ENCODE results near the gene PGM1. TPM values are rescaled to one million over a fixed set of nuclear protein-coding genes. Genes with fewer than 3 reads are reported as not detected.
"Not testable (repeated sequence)": the region's sequence is repeated elsewhere in the genome, so short reads cannot be mapped to it uniquely, and the experiment has no call there.

Gene PGM1
- total RNA-seq, result 41.1 and 44.2 TPM in 2 replicates

DNA sequence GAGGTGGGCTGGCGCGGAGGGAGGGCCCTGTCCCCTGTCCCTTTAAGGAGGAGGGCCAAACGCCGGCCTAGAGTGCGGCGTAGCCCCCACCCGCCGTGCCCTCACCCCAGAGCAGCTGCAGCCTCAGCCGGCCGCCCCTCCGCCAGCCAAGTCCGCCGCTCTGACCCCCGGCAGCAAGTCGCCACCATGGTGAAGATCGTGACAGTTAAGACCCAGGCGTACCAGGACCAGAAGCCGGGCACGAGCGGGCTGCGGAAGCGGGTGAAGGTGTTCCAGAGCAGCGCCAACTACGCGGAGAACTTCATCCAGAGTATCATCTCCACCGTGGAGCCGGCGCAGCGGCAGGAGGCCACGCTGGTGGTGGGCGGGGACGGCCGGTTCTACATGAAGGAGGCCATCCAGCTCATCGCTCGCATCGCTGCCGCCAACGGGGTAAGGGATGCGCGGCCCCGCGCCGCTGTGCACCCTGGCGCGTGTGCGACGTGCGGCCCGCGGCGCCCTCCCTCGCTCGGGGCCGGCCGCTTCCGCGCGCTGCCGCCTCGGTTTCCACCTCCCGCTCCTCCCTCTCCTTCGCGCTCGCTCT is at the start of gene PGM1:
Gene PGM1, plus strand, starts transcription at position 109 of the 583 bp plus-strand sequence. Its CDS starts 78 bp downstream, at position 187.
- DNase-seq, result peak; percentile 76

DNA sequence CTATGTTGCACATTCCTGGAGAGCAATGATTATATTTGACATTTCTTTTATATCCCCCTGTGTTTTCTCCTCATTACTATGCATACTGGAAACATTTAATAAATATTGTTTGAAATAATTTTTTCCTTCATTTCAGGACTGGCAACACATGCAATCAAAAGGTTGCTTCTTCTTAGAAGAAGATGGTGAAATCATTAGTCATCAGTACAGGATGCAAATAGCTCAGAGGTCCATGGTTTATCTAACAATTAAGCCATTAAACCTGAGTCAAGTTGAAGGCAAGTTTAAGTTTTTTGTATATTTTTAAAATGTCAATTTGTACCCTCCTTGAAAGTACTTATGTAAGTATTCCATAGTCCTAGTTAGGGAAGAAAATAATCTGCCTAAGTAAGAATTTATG is 47.4 kb upstream of the PGM1 start:
- no peak for DNase-seq

DNA sequence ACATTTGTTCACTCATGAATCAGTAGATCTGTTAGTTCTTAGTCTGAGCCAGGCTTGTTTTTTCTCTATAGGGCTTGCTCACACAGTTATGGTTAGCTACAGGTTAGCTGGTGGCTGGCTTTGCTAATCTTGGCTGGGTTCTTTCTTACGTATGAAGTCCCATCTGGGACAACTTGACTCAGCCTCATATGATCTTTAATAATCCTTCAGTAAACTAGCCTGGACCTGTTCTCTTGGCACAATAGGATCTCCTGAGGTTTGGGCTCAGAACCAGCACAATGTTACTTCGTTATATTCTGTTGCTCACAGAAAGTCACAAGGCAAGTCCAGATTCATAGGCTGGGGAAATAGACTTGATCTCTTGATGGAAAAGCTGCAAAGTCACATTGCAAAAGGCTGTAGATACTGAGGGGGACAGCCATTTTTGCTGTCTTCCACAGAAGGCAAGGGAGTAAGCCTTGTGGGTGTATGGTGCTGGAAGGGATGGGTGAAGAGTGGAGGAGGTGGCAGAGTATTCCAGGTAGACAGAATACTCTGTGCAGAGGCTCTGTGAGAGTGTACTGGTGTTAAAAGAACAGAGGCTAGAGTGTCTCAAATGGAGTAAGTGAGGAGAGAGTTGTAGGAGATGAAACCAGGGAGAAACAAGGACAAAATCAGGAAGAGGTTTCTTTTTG is 45.5 kb upstream of the PGM1 start:
- DNase-seq, result no peak

DNA sequence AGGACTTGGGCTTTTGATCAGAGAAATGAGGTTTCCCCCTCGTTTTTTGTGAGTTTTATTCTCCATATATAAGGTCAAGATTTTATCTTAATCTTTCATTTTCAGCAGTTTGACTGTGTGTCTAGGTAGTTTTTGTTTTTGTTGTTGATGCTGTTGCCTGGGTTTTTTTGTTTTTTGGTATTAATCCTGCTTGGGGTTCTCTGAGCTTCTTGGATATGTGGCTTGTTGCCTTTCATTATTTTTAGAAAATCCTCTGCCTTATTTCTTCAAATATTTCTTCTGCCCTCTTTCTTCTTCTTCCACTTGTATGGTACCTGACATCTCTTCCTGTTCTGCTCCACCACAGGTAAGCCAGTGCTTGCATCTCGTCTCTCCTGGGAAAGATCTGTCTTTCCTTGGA is 44.9 kb upstream of the PGM1 start:
- no peak for DNase-seq

DNA sequence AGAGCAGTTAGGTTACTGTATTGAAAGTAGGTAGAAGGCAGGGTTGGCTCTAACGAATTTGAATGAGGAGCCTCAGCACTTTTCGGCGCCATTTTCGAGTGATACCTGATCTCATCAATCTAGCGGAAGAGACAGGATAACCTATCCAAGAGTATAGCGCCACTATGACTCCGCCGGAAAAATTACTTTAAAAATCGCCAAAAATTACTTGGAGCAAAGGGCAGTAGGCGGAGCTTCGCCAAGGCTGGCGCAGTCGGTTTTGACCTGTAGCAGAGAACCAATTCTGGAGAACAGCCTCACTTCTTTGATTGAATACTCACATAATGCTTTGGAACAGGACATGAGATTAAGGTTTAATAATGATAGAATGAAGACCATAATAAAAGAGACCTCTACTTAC is 44.3 kb upstream of the PGM1 start:
- no peak for DNase-seq

DNA sequence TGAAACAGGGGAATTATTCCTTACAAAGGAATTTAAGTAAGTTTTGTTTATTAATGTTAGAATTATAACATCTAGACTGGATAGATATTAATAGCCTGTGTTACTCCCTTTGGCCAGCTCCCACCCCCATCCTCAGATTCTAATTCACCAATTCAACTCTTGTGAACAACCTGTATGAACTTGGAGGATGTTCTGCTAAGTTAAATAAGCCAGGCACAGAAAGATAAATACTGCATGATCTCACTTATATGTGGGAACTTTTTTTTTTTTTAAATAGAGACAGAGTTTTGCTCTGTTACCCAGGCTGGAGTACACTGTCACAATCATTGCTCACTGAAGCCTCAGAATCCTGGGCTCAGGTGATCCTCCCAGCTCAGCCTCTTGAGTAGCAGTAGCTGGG is 37.7 kb upstream of the PGM1 start:
- no peak for DNase-seq

DNA sequence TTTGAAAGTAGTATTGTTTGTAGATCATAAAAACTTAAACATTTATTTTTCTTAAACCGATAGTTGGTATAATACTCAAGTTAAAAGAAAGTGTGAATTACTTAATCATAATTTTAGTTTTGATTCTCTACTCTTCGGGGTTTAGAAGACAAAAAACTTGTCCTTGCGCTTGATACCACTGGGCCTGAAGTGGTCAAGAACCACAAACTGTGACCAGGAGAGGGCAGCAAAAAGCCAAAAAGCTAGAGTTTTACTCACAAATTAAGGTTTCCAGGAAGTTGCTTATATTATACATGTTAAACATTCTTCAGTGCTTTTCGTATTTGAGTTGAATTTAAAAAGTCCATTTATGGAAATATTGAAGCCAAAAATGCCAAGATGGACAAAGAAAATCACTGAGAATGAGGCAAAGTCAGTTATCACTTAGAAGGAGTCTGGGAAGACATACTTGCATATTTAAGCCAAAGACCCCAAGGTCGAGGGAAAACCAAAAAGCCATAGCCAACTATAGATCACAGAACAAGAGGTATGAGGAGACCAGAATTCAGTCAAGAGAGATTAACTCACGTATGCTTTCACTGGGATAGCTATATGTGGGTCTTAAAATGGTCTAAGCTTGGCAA is 35.7 kb upstream of the PGM1 start:
- peak; percentile 56 for DNase-seq

DNA sequence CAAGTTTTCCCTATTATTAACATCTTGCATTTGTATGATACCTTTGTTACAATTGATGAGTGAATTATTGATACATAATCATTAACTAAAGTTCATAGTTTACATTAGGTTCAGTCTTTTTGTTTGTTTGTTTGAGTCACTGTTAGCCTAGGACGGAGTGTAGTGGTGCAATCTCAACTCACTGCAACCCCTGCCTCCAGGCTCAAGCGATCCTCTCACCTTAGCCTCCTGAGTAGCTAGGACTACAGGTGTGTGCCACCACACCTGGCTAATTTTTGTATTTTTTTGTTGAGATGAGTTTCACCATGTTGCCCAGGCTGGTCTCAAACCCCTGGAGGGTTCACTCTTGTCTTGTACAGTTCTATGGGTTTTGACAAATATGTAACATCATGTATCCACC is 33.9 kb upstream of the PGM1 start:
- no peak for DNase-seq

DNA sequence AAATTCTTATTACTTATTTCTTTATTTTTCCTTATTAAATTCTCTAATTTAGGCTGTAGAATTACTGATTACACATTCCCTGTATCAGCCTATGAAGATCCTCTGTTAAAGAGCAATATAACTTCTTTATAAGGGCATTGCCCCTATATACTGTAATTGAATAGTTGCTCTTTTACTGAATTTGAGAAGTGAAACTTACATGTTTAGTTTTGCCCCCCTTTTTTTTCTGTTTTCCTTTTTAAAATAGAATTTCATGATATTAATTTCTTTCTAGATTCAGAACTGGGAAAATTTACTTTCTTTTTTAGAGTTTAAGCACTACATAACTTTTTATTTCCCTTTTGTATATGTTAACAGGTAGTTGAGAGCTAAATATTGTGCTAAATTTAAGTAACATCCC is 29.5 kb upstream of the PGM1 start:
- no peak for DNase-seq

DNA sequence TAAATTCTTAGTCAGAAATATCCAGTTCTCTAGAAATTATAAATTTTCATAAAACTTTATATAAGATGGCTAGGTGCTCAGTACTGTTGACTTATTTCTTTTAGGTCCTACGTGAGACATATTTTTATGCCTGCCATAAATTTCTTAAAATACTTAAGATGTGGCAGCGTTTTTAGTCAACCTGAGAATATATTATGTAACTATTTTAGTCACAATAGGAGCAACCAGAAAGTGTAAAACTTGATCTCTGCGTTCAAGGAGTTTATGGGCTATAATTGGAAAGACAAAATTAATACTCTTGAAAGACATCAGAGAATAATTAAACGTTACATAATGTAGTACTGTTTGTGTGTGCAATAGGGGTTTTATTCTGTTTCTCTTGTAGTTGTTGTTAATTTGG is 24.1 kb upstream of the PGM1 start:
- no peak for DNase-seq

DNA sequence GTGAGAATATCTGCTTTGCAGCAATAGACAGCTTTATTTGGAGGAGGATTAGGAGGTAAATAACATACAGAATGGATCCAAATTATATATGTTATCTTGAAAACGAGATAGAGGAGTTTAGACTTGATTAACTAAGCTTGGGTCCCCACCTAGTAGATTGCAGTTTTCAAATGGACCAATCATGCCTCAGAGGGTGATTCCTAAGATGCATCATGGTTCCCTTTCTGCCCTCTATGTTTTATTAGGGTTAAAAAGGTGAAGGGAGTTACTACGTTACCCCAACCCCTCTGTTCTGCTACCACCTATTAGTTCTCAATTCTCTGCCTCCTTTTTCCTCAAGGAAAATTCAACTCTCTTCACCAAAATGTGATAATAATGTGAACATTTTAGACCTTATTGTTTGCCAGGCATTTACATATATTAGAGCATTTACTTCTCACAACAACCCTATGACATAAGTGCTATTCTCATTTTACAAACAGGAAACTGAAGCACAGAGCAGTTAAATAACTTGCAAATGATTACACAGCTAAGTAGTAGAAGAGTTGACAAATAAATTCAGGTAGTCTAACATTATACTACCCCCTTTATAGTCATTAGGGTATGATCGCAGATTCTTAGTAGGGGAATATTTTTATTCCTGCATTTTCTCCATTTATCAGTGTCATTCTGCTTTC is 23.4 kb upstream of the PGM1 start:
- DNase-seq, result no peak

DNA sequence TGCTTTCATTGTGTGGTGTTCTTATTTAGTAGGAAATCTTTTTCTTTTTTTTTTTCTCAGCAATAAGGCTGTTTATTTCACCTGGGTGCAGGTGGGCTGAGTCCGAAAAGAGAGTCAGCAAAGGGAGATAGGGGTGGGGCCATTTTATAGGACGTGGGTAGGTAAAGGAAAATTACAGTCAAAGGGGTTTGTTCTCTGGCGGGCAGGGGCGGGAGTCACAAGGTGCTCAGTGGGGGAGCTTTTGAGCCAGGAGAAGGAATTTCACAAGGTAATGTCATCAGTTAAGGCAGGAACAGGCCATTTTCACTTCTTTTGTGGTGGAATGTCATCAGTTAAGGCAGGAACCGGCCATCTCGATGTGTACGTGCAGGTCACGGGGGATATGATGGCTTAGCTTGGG is 20.5 kb upstream of the PGM1 start:
- not testable (repeated sequence) for DNase-seq

DNA sequence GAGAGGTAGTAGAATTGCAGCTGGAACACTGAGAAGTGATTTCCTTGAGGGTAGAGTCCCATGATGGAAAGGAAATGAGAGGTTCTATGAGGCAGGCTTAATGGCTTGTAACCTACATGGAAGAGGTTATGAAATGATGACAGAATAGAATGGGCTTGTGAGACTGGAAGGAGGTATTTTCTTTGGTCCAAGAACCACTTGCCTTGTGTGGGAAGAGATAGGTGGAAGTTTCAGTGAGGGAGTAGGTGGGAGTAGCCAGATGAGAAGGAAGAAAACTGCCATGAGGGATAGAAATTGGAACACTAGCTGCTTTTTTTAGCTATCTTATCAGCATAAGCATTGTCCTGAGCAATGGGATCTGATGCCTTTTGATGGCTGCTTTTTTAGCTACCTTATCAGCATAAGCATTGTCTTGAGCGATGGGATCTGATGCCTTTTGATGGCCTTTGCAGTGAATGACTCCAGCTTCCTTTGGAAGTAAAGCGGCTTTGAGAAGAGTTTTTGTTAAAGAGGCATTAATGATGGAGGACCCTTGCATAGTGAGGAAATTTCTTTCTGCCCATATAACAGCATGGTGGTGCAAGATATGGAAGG is 18.9 kb upstream of the PGM1 start:
- DNase-seq, result not testable (repeated sequence)

DNA sequence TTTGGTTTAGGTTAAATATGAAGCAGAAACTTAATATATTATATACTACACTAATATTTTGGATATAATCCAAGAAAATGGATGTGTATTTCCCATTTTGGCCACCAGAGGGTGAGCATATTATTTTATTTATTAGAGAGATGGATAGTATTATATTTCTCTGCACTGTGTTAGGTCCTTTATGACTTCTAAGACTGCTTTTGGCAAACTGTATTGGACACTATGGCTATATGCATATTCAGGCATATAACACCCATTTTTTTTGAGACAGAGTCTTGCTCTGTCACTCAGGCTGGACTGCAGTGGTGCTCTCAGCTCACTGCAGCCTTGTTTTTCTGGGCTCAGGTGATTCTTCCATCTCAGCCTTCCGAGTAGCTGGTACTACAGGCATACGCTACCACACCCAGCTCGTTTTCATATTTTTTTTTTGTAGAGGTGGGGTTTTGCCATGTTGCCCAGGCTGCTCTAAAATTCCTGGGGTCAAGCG is 17.8 kb upstream of the PGM1 start:
- peak; percentile 56 for DNase-seq

DNA sequence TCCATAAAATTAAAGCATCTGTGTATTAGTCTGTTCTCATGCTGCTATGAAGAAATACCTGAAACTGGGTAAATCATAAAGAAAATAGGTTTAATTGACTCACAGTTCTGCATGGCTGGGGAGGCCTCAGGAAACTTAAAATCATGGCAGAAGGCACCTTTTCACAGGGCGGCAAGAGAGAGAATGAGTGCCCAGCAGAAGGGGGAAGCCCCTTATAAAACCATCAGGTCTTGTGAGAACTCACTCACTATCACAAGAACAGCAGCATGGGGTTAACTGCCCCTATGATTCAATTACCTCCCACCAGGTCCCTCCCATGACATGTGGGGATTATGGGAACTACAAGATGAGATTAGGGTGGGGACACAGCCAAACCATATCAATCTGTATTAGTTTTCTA is 6.9 kb upstream of the PGM1 start:
- DNase-seq, result not testable (repeated sequence)

DNA sequence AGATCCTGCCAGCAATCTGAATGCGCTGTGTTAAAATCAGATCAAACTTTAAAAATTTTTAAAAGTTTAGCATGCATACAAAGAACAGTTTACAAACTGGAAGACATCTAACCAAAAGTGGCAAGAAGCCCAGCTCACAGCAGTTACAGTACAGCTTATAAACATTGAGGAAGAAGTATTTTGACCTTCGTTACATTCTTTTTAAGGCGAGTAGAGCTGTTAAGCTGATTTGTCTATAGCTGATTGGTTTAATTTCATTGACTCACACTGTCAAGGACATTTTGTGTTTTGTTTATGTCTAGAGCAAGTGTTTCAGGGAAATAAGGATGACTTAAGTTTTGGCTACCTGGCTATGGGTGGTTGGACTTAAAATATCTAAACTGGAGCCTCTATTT is 3.0 kb upstream of the PGM1 start:
- no peak for DNase-seq

DNA sequence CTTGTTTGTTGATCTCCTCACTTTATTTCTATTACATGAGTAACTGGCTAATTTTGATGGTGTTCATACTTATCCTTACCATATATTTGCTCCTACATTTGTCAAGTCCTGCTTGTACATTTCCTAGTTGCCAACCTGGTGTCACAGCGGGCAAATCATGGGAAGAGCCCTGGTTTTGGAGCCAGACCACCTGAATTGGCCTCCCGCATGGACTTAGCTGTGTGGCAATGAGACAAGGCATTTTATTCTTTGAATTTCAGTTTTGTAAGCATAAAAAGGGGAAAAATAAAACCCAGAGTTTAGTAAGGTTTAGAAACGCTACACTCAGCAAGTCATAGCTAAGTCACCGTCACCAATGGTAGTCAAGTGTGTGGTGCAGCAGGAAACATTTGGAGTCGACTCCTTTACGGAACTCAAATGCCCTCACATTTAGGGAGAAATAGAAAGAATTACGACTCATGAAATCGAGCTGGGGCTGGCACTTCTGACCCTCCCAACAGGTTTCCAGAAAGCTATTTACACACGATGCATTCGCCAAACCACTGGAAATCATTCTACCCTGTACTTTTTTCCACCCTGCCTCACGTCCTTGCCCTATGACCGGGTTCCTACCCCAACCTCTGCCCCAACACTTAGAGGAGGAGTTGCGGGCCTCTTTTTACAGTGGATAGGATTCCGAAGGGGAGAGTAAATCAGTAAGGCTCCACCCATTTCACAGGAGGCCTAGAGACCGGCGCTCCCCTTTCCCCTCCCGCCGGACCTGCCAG is 492 bp upstream of the PGM1 start:
- no peak for DNase-seq

DNA sequence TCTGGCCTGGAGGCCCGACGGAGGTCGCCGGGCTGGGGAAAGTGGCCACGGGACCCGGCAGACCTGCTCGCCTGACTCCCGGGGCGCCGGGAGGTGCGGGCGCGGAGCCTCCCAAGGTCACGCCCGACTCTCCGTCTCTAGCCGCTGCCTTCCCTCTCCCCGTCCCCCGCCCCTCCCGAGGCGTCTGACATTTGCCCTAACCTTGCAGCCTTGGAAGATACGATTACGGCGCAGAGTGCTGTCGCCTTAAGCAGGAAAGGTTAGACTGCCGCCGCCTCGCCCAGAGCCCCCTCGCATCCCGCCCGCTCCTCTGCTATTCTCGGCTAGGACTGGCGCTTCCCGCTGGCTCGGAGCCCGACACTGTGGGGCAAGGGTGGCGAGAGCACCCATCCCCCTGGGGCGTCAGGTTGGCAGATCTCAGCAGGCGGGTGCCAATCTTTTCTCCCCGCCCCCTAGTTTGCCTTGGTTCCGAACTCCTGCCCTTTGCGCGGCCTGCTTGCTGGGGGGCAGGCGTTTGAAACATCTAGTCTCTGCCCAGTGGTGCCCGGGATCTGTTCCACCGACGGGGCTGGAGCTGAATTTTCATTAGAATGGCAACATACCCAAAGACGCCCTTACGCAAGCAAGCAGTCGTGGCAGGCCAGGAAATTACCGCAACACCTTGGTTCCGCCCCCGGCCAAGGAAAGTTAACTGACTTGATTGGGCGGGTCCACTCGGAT is 835 bp downstream of the PGM1 start:
- DNase-seq, result peak; percentile 51

DNA sequence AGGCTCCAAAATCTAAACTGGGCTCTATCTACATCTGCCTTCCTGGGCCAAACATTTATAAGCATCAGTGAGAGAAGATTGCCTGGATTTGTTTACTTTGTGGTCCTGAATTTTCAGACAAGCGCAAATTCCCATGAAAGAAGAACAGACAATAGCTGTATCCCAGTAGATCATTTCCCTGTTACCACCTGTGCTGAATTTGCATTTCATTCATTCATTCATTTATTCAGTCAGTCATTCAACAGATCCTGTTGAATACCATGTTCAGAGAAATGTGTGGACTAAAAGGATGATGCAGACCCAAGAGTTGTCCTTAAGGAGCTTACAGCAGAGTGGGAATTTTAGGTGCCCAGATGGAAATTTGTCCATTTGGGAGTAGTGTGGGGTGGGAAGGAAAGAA is 2.2 kb downstream of the PGM1 start:
- DNase-seq, result no peak

DNA sequence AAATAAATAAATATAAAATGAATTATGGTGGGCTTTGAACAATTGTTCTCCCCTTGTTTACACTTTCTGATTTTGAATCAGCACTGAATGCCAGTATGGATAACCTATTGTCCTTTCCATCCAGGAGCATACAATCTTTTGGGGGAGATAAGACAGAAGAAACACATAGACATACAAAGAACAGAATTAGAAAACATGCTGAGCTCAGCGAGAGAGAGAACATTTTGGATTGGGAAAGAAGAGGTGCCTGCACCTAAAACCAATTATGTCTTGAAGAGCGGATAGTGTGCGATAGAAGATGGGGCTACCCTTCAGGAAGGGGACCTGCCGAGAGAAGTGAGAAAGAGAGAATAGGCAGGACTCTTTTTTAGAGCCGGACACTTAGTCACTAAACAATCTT is 6.6 kb downstream of the PGM1 start:
- no peak for DNase-seq

DNA sequence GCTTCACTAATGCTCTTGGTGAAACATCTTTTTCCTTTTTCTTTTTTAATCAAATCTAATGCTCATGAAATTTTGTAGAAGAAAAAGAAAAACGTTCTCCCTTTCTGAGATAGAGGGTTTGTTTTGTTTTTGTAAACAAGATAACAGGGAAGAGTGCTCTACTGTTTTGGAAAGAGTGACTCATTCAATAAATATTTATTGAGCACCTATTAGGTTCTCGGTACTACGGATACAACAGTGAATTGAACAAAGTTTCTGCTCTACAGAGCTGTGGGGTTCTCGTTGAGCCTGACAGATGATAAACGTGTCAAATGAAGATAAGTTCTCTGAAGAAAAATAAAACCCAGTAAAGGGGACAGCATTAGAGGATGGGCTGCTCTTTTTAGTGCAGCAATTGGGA is 7.0 kb downstream of the PGM1 start:
- no peak for DNase-seq

DNA sequence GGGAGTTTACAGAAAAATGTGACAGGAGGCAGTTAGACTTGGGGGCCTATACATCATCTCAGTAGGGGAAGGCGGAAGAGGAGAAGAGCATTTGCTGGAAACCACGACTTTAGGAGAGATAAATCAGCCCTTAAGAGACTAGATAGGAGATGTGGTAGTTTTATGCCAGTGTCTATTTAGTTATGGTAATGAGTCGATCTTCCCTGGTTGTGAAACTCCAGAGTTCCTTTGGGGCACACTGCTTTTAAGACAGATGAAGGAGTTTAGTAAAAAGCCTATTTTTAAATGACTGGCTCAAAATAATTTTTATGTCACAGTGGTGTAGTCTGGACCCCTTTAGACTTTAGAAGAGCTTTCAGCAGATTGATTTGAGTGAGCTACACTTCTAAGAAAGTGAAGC is 7.8 kb downstream of the PGM1 start:
- no peak for DNase-seq
